Measurements from ENCODE around the gene DCBLD1. TPM values are rescaled to one million over a fixed set of nuclear protein-coding genes. Genes with fewer than 3 reads are reported as not detected.

Gene DCBLD1
- total and polyA plus RNA-seq, 2 of the 13 experiments (the other 11 are each of a cell fraction or from before 2014, with no cell fraction given): 23.2 to 41.5 TPM

- TF ChIP-seq CENPT (CRISPR knock-in tag; IDR thresholded peaks at IDR 0.05; ENCODE audit: low read depth) (no peak), ZC3H13 (CRISPR knock-in tag; IDR thresholded peaks at IDR 0.05) (no peak), KLF13 (CRISPR knock-in tag; IDR thresholded peaks at IDR 0.05) (no peak), E2F2 (CRISPR knock-in tag; IDR thresholded peaks at IDR 0.05; ENCODE audit: borderline replicate concordance) (no peak), CHCHD3 (CRISPR knock-in tag; IDR thresholded peaks at IDR 0.05) (no peak), TMF1 (CRISPR knock-in tag; IDR thresholded peaks at IDR 0.05; ENCODE audit: low read depth) (no peak), ZSCAN25 (CRISPR knock-in tag; IDR thresholded peaks at IDR 0.05) (0 out of 2 replicates have a peak, but pooled peaks have one; percentile 47), CCDC6 (CRISPR knock-in tag; IDR thresholded peaks at IDR 0.05) (no peak), ZBTB49 (CRISPR knock-in tag; IDR thresholded peaks at IDR 0.05; ENCODE audit: borderline replicate concordance) (no peak), SRSF1 (optimal IDR thresholded peaks at IDR 0.05; ENCODE audit: low read depth, low read length) (no peak), ZNF256 (CRISPR knock-in tag; conservative IDR thresholded peaks at IDR 0.05) (no peak), PCBP1 (IDR thresholded peaks at IDR 0.05; ENCODE audit: borderline replicate concordance, low read depth, low read length) (no peak), E2F1 (CRISPR knock-in tag; IDR thresholded peaks at IDR 0.05) (no peak), SP140L (CRISPR knock-in tag; IDR thresholded peaks at IDR 0.05; ENCODE audit: borderline replicate concordance) (no peak), SOX5 (CRISPR knock-in tag; IDR thresholded peaks at IDR 0.05; ENCODE audit: borderline replicate concordance) (peak; percentile 79), CHD4 (IDR thresholded peaks at IDR 0.05; ENCODE audit: borderline replicate concordance, low read length) (peak; percentile 30; the same call in 1 of the 2 replicates)
- TF ChIP-seq, protein P1, sequence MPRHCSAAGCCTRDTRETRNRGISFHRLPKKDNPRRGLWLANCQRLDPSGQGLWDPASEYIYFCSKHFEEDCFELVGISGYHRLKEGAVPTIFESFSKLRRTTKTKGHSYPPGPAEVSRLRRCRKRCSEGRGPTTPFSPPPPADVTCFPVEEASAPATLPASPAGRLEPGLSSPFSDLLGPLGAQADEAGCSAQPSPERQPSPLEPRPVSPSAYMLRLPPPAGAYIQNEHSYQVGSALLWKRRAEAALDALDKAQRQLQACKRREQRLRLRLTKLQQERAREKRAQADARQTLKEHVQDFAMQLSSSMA (CRISPR knock-in tag; IDR thresholded peaks at IDR 0.05): no peak
- TF ChIP-seq, protein P2, sequence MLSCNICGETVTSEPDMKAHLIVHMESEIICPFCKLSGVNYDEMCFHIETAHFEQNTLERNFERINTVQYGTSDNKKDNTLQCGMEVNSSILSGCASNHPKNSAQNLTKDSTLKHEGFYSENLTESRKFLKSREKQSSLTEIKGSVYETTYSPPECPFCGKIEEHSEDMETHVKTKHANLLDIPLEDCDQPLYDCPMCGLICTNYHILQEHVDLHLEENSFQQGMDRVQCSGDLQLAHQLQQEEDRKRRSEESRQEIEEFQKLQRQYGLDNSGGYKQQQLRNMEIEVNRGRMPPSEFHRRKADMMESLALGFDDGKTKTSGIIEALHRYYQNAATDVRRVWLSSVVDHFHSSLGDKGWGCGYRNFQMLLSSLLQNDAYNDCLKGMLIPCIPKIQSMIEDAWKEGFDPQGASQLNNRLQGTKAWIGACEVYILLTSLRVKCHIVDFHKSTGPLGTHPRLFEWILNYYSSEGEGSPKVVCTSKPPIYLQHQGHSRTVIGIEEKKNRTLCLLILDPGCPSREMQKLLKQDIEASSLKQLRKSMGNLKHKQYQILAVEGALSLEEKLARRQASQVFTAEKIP (CRISPR knock-in tag; IDR thresholded peaks at IDR 0.05; ENCODE audit: borderline replicate concordance): no peak
Measured at GRCh38 chr6:117477988-117478852, 4.3 kb upstream of the DCBLD1 start (continued).
